Neural progenitor cell (in vitro differentiated cells): ENCODE data around the gene ARHGEF39. TPM values are rescaled to one million over a fixed set of nuclear protein-coding genes. Genes with fewer than 3 reads are reported as not detected.

Experiments
- DNase-seq: peaks from one replicate; pipeline ENCODE4 v3.0.0-alpha.2; 2016; ENCODE audit warnings: low spot score
- H2AFZ ChIP-seq: fragments of 200-600 bp; sonication (generic); replicated peaks from 2 replicates; pipeline ENCODE4 v1.6.1; 2016; ENCODE audit warnings: antibody characterized with exemption
- H3F3A ChIP-seq: fragments of 200-600 bp; sonication (generic); 2 replicates; pipeline ENCODE4 v1.6.1; 2016; ENCODE audit warnings: antibody characterized with exemption, low read depth
- H3K27ac ChIP-seq: fragments of 200-600 bp; sonication (generic); 2 replicates; pipeline ENCODE4 v1.5.1; 2016; ENCODE audit warnings: mild to moderate bottlenecking
- H3K27me3 ChIP-seq: fragments of 200-600 bp; sonication (generic); 2 replicates; pipeline ENCODE4 v1.6.1; 2016; ENCODE audit warnings: mild to moderate bottlenecking, moderate library complexity
- H3K36me3 ChIP-seq: fragments of 200-600 bp; sonication (generic); 2 replicates; pipeline ENCODE4 v1.5.1; 2016
- H3K4me1 ChIP-seq: fragments of 200-600 bp; sonication (generic); 2 replicates; pipeline ENCODE4 v1.6.1; 2016; ENCODE audit warnings: mixed run types
- H3K4me2 ChIP-seq: fragments of 200-600 bp; sonication (generic); 2 replicates; pipeline ENCODE4 v1.6.1; 2016
- H3K4me3 ChIP-seq: fragments of 200-600 bp; sonication (generic); 2 replicates; pipeline ENCODE4 v1.5.1; 2016
- H3K79me2 ChIP-seq: fragments of 200-600 bp; sonication (generic); 2 replicates; pipeline ENCODE4 v1.6.1; 2016; ENCODE audit warnings: low read depth
- H3K9ac ChIP-seq: fragments of 200-600 bp; sonication (generic); 2 replicates; pipeline ENCODE4 v1.6.1; 2016
- H3K9me3 ChIP-seq: fragments of 200-600 bp; sonication (generic); 2 replicates; pipeline ENCODE4 v1.5.1; 2016; ENCODE audit warnings: low read depth
- H4K20me1 ChIP-seq: fragments of 200-600 bp; sonication (generic); 2 replicates; pipeline ENCODE4 v1.6.1; 2016; ENCODE audit warnings: low read depth
- H3K27ac Mint-ChIP-seq: 3 replicates; pipeline ENCODE4 v1.8.0; 2021; ENCODE audit warnings: mixed read lengths
- H3K27me3 Mint-ChIP-seq: 2 replicates; pipeline ENCODE4 v1.8.0; 2022; ENCODE audit warnings: low read depth, mild to moderate bottlenecking, inconsistent platforms, moderate library complexity, mixed read lengths; ENCODE audit not compliant: insufficient read depth
- H3K36me3 Mint-ChIP-seq: 3 replicates; pipeline ENCODE4 v1.8.0; 2021; ENCODE audit warnings: mixed read lengths
- H3K4me1 Mint-ChIP-seq: 3 replicates; pipeline ENCODE4 v1.8.0; 2021; ENCODE audit warnings: mixed read lengths
- H3K4me3 Mint-ChIP-seq: 3 replicates; pipeline ENCODE4 v1.8.0; 2021; ENCODE audit warnings: mild to moderate bottlenecking, moderate library complexity, mixed read lengths
- H3K9me3 Mint-ChIP-seq: 3 replicates; pipeline ENCODE4 v1.8.0; 2020; ENCODE audit warnings: mixed read lengths
- EZH2 ChIP-seq: fragments of 200-600 bp; sonication (generic); IDR thresholded peaks from 2 replicates; pipeline ENCODE4 v1.6.1; 2017; ENCODE audit warnings: antibody characterized with exemption, mild to moderate bottlenecking, moderate library complexity
- EZH2phosphoT487 ChIP-seq: fragments of 200-600 bp; sonication (generic); IDR thresholded peaks from 2 replicates; pipeline ENCODE4 v1.6.1; 2017; ENCODE audit warnings: antibody characterized with exemption
- total RNA-seq: library from RNA; depleted of rRNA; stranded (reverse); fragments of >200 nt; gene quantifications from 2 replicates; pipeline ENCODE4 v1.2.3, GENCODE V29; 2015; ENCODE audit warnings: low replicate concordance
- TF ChIP-seq, protein P1 (sequence below): fragments of 200-600 bp; sonication (generic); IDR thresholded peaks from 2 replicates; pipeline ENCODE4 v1.5.1; 2017; ENCODE audit warnings: antibody characterized with exemption, mild to moderate bottlenecking

ARHGEF39 gene
- total RNA-seq, 1 donor from 2014 or later, result 13.2 TPM

DNA sequence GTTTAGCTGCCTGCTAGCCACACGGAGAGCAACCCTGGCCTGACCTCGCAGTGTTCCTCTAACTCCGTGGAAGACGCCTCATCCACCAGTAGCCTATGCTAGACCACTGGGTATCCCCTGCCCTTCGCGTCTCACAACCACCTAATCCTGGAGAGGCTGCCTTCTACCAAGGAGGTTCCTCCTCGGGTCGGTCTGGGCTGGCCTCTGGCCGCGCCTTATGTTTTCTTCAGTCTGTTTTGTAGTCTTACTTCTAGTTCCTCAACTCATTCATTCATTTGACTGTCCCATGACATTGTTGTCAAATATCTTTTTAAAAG, 26.3 kb upstream of the ARHGEF39 start:
- H3K36me3 Mint-ChIP-seq, result peaks cover 3% of the 10 kb centered on the region
- peak; percentile 45 for DNase-seq

DNA sequence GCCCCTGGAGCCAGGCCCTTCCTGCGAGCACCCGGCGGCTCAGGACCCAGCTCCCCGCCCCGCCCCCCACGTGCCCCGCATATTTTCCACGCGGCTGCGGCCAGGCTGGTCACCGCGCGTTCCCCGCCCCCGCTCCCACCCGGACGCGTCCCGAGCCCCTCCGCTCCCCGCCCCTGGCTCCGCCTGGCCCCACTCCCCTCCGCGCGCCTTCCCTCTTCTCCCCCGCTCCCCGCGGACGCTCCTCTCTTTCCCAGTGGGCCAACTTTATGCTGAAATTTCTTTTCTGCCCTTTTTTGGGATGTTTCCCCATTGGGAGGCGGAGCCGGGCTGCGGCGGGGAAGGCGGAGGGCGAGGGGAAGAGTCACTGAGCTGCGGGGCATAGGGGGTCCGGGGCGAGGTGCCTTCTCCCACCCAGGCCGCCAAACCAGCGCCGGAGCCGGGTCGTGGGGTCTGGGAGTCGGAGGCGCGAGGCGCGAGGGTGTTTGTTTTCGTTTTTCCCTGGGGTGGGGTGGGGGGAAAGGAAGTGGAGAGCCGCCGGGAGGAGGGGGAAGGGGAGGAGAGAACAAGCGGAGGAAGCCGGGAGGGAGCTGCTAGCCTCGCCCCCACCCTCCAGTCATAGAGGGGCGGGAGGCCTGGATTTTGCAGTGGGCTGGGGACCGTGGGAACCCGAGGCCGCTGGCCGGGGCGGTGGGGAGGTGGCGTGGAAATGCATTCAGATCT, 25.8 kb upstream of the ARHGEF39 start:
- DNase-seq, result peak; percentile 64
- H2AFZ ChIP-seq, result peak overlapping the region; percentile 67
- H3K4me2 ChIP-seq, result peak overlapping the region; percentile 89
- peak overlapping the region; percentile 96 for H3K27ac Mint-ChIP-seq
- TF ChIP-seq, protein P1, sequence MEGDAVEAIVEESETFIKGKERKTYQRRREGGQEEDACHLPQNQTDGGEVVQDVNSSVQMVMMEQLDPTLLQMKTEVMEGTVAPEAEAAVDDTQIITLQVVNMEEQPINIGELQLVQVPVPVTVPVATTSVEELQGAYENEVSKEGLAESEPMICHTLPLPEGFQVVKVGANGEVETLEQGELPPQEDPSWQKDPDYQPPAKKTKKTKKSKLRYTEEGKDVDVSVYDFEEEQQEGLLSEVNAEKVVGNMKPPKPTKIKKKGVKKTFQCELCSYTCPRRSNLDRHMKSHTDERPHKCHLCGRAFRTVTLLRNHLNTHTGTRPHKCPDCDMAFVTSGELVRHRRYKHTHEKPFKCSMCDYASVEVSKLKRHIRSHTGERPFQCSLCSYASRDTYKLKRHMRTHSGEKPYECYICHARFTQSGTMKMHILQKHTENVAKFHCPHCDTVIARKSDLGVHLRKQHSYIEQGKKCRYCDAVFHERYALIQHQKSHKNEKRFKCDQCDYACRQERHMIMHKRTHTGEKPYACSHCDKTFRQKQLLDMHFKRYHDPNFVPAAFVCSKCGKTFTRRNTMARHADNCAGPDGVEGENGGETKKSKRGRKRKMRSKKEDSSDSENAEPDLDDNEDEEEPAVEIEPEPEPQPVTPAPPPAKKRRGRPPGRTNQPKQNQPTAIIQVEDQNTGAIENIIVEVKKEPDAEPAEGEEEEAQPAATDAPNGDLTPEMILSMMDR, result no peak
- TF ChIP-seq EZH2phosphoT487 (no peak), EZH2 (no peak)
- no peaks in the 10 kb centered on the region for H3K36me3 ChIP-seq
- H3K4me3 Mint-ChIP-seq, result peak overlapping the region; percentile 89
- peak overlapping the region; percentile 69 for H3K4me3 ChIP-seq
- H3K27ac ChIP-seq, result no peak overlapping the region
- H3K36me3 Mint-ChIP-seq, result peaks cover 5% of the 10 kb centered on the region
- peaks cover 16% of the 10 kb centered on the region for H3F3A ChIP-seq
- H3K27me3 Mint-ChIP-seq, result peaks cover 7% of the 10 kb centered on the region
- no peaks in the 10 kb centered on the region for H4K20me1 ChIP-seq
- no peaks in the 10 kb centered on the region for H3K27me3 ChIP-seq
- peaks cover 10% of the 10 kb centered on the region for H3K4me1 ChIP-seq
- peaks cover 19% of the 10 kb centered on the region for H3K79me2 ChIP-seq
- peaks cover 36% of the 10 kb centered on the region for H3K4me1 Mint-ChIP-seq
- H3K9ac ChIP-seq, result peak overlapping the region; percentile 7
- no peaks in the 10 kb centered on the region for H3K9me3 ChIP-seq
- peaks cover 2% of the 10 kb centered on the region for H3K9me3 Mint-ChIP-seq

More for the DNA sequence above, 26.3 kb upstream of the ARHGEF39 start:
- Mint-ChIP-seq H3K9me3 (peaks cover 2% of the 10 kb centered on the region), H3K4me3 (peak overlapping the region; percentile 89), H3K27ac (peak overlapping the region; percentile 96), H3K4me1 (peaks cover 34% of the 10 kb centered on the region), H3K27me3 (peaks cover 7% of the 10 kb centered on the region)
- Histone ChIP-seq H3K4me1 (peaks cover 10% of the 10 kb centered on the region), H3K27ac (no peak overlapping the region), H3K4me3 (peak overlapping the region; percentile 69), H2AFZ (peak overlapping the region; percentile 67), H3K27me3 (no peaks in the 10 kb centered on the region), H3F3A (peaks cover 16% of the 10 kb centered on the region), H3K9ac (no peak overlapping the region), H4K20me1 (peaks cover 2% of the 10 kb centered on the region), H3K79me2 (peaks cover 19% of the 10 kb centered on the region), H3K36me3 (no peaks in the 10 kb centered on the region), H3K9me3 (no peaks in the 10 kb centered on the region), H3K4me2 (peak overlapping the region; percentile 89)
- TF ChIP-seq, protein P1, result no peak
- TF ChIP-seq EZH2 (no peak), EZH2phosphoT487 (no peak)

DNA sequence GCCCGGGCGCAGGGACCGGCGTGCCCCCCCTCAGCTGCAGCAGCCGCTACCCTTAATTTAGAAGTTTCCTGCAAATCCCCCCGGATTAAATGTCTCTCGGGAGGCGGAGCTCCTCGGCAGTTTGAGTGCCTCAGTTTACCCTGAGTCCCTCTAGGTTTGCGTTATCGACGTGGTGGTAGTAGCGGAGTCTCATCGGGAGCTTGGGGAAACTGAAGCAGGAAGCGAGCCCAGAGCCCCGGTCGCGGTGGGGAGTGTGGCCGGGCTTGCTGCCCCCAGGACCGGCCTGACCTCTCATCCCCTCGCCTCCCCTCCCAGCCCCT, 25.3 kb upstream of the ARHGEF39 start:
- no peak overlapping the region for H3K27ac Mint-ChIP-seq
- H2AFZ ChIP-seq, result peak overlapping the region; percentile 66

More for the DNA sequence above, 25.3 kb upstream of the ARHGEF39 start:
- no peak for DNase-seq
- Histone ChIP-seq H3K4me2 (peak overlapping the region; percentile 89), H3K9me3 (no peaks in the 10 kb centered on the region), H3K9ac (no peak overlapping the region), H3K79me2 (peaks cover 19% of the 10 kb centered on the region), H3K27me3 (no peaks in the 10 kb centered on the region), H3K4me3 (peak overlapping the region; percentile 69), H3K27ac (no peak overlapping the region), H3F3A (peaks cover 16% of the 10 kb centered on the region), H3K4me1 (peaks cover 10% of the 10 kb centered on the region), H4K20me1 (no peaks in the 10 kb centered on the region), H3K36me3 (no peaks in the 10 kb centered on the region)
- Mint-ChIP-seq H3K36me3 (peaks cover 8% of the 10 kb centered on the region), H3K27me3 (peaks cover 7% of the 10 kb centered on the region), H3K4me1 (peaks cover 36% of the 10 kb centered on the region), H3K9me3 (peaks cover 2% of the 10 kb centered on the region), H3K4me3 (peak overlapping the region; percentile 89)
- TF ChIP-seq EZH2phosphoT487 (no peak), EZH2 (no peak)
- TF ChIP-seq, protein P1, result no peak
